ENCODE results near the gene SPIN1. TPM values are rescaled to one million over a fixed set of nuclear protein-coding genes. Genes with fewer than 3 reads are reported as not detected.

SPIN1 gene
- total RNA-seq, 1 experiment from 2014 or later = 80.9 TPM

DNA sequence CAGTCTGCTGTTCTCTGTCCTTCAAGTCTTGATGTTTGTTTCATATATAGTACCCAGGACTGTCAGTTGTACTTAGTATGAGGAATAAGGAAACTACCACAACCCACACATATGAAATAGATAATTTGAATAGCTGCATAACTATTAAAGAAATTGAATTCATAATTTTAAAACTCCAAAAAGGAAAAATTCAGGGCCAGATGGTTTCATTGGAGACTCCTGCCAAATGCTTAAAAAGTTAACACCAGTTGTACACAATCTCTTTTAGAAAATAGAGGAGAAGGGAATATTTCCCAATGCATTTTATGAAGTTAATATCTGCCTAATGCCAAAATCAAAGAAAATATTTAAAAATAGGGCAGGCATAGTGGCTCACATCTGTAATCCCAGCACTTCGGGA lies 24.6 kb upstream of the SPIN1 start:
- H3K36me3 Mint-ChIP-seq (ENCODE audit: insufficient read depth, unreplicated experiment) = no peaks in the 10 kb centered on the region
- intact Hi-C loops (cut with micrococcal nuclease) = no loop called here
- peaks cover 15% of the 10 kb centered on the region for H3K9me3 Mint-ChIP-seq (ENCODE audit: unreplicated experiment)
- H3K4me1 Mint-ChIP-seq (ENCODE audit: insufficient read depth, unreplicated experiment) = no peaks in the 10 kb centered on the region
- ChIA-PET CTCF (interaction anchor here (0.6 to 1.3 kb wide), 2 partner anchors 121 to 259 kb away, joined by 3 to 5 read pairs; no protein-coding TSS in a partner anchor), POLR2A (no interaction called here)
- no peak overlapping the region for H3K27ac Mint-ChIP-seq (ENCODE audit: low read depth, unreplicated experiment)
- no peaks in the 10 kb centered on the region for H3K27me3 Mint-ChIP-seq (ENCODE audit: insufficient read depth, unreplicated experiment)
- no peak for DNase-seq (ENCODE audit: unreplicated experiment)
- H3K4me3 Mint-ChIP-seq (ENCODE audit: unreplicated experiment) = no peak overlapping the region
- TF ChIP-seq, protein P1, sequence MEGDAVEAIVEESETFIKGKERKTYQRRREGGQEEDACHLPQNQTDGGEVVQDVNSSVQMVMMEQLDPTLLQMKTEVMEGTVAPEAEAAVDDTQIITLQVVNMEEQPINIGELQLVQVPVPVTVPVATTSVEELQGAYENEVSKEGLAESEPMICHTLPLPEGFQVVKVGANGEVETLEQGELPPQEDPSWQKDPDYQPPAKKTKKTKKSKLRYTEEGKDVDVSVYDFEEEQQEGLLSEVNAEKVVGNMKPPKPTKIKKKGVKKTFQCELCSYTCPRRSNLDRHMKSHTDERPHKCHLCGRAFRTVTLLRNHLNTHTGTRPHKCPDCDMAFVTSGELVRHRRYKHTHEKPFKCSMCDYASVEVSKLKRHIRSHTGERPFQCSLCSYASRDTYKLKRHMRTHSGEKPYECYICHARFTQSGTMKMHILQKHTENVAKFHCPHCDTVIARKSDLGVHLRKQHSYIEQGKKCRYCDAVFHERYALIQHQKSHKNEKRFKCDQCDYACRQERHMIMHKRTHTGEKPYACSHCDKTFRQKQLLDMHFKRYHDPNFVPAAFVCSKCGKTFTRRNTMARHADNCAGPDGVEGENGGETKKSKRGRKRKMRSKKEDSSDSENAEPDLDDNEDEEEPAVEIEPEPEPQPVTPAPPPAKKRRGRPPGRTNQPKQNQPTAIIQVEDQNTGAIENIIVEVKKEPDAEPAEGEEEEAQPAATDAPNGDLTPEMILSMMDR (IDR thresholded peaks at IDR 0.05; ENCODE audit: unreplicated experiment) = no peak
- no TSS peak for BruUV-seq (replicated peaks)

DNA sequence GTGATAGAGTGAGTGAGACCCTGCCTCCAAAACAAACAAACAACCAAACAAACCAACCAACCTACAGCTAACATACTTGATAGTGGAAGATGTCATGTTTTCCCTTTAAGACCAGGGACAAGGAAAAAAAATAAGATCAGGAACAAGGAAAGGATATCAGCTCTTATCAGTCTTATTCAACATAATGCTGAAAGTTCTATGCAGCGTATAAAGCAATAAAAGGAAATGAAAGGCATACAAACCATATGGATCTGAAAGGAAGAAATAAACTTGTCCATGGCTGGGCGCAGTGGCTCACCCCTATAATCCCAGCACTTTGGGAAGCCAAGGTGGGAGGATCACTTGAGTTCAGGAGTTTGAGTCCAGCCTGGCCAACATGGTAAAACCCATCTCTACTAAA lies 23.5 kb upstream of the SPIN1 start:
- intact Hi-C loops (cut with micrococcal nuclease) = no loop called here
- Mint-ChIP-seq H3K4me3 (ENCODE audit: unreplicated experiment) (no peak overlapping the region), H3K4me1 (ENCODE audit: insufficient read depth, unreplicated experiment) (no peaks in the 10 kb centered on the region), H3K36me3 (ENCODE audit: insufficient read depth, unreplicated experiment) (no peaks in the 10 kb centered on the region), H3K9me3 (ENCODE audit: unreplicated experiment) (peaks cover 15% of the 10 kb centered on the region), H3K27me3 (ENCODE audit: insufficient read depth, unreplicated experiment) (no peaks in the 10 kb centered on the region), H3K27ac (ENCODE audit: low read depth, unreplicated experiment) (no peak overlapping the region)
- CTCF ChIA-PET = interaction anchor here (1.3 kb wide), 1 partner anchor 122 kb away, joined by 3 read pairs; no protein-coding TSS in a partner anchor
- no peak for DNase-seq (ENCODE audit: unreplicated experiment)
- POLR2A ChIA-PET = interaction anchor here (1.4 kb wide), 1 partner anchor 23 kb away, joined by 4 read pairs; no protein-coding TSS in a partner anchor
- BruUV-seq (replicated peaks) = no TSS peak
- TF ChIP-seq, protein P1 (IDR thresholded peaks at IDR 0.05; ENCODE audit: unreplicated experiment) = no peak

DNA sequence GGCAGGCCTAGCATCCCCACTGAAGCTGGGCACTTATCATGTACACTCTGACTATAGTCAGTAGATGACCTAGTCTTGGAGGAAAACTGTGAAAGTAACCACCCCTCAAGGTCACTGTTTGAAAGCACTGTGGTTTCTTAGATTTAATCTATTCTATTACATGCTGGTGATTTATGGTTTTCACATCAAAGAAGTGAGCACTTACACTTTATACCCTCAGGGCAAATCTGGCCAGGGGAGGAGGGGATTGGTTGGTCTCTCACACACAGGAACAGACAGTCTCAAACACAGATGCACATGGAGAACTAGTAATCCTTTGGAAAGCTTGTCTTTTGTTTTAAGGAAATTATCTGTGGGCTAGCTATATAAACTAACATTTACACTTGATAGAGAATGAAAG lies 17.9 kb upstream of the SPIN1 start:
- Mint-ChIP-seq H3K36me3 (ENCODE audit: insufficient read depth, unreplicated experiment) (no peaks in the 10 kb centered on the region), H3K4me1 (ENCODE audit: insufficient read depth, unreplicated experiment) (peaks cover 5% of the 10 kb centered on the region), H3K9me3 (ENCODE audit: unreplicated experiment) (peaks cover 15% of the 10 kb centered on the region), H3K4me3 (ENCODE audit: unreplicated experiment) (no peak overlapping the region), H3K27ac (ENCODE audit: low read depth, unreplicated experiment) (no peak overlapping the region), H3K27me3 (ENCODE audit: insufficient read depth, unreplicated experiment) (no peaks in the 10 kb centered on the region)
- CTCF ChIA-PET = interaction anchor here (0.7 kb wide), 1 partner anchor 211 kb away, joined by 4 read pairs; no protein-coding TSS in a partner anchor
- BruUV-seq (replicated peaks) = no TSS peak
- no peak for DNase-seq (ENCODE audit: unreplicated experiment)
- TF ChIP-seq, protein P1 (IDR thresholded peaks at IDR 0.05; ENCODE audit: unreplicated experiment) = no peak
- intact Hi-C loops (cut with micrococcal nuclease) = no loop called here
- POLR2A ChIA-PET = no interaction called here

DNA sequence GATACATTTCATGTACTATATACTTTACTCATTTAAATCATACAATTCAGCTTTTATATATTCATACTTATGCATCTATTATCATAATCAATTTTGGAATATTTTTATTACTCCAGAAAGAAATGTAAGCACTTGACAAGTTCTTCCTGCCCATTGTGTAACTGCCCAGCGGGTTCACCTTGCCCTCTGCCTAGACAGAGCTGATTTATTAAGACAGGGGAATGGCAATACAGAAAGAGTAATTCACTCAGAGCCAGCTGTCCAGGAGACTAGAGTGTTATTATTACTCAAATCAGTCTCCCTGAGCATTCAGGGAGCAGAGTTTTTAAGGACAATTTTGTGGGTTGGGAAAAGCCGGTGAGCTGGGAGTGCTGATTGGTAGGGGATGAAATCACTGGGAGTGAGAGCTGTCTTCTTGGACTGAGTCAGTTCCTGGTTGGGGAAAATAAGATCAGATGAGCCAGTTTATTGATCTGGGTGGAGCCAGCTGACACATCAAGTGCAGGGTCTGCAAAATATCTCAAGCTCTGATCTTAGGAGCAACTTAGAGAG lies 16.1 kb upstream of the SPIN1 start:
- TF ChIP-seq, protein P1 (IDR thresholded peaks at IDR 0.05; ENCODE audit: unreplicated experiment) = no peak
- peaks cover 12% of the 10 kb centered on the region for H3K9me3 Mint-ChIP-seq (ENCODE audit: unreplicated experiment)
- no peaks in the 10 kb centered on the region for H3K27me3 Mint-ChIP-seq (ENCODE audit: insufficient read depth, unreplicated experiment)
- H3K4me1 Mint-ChIP-seq (ENCODE audit: insufficient read depth, unreplicated experiment) = peaks cover 5% of the 10 kb centered on the region
- H3K4me3 Mint-ChIP-seq (ENCODE audit: unreplicated experiment) = no peak overlapping the region
- BruUV-seq (replicated peaks) = no TSS peak
- H3K36me3 Mint-ChIP-seq (ENCODE audit: insufficient read depth, unreplicated experiment) = no peaks in the 10 kb centered on the region
- ChIA-PET POLR2A (interaction anchor here (0.5 to 1.2 kb wide), 2 partner anchors 15 to 306 kb away, joined by 3 to 6 read pairs; no protein-coding TSS in a partner anchor), CTCF (no interaction called here)
- no peak for DNase-seq (ENCODE audit: unreplicated experiment)
- intact Hi-C loops (cut with micrococcal nuclease) = no loop called here
- no peak overlapping the region for H3K27ac Mint-ChIP-seq (ENCODE audit: low read depth, unreplicated experiment)
